SK-N-SH (cell line): Measurements from ENCODE around the gene CHST3. TPM values are rescaled to one million over a fixed set of nuclear protein-coding genes. Genes with fewer than 3 reads are reported as not detected.
A peak's percentile ranks its signal among the peaks of the same experiment; 100 is the strongest.

Source experiments
- CTCF ChIA-PET: fragments of 300-600, 350-600 bp; formaldehyde crosslinking; extraction: SDS; loops from one replicate; lab custom pipeline; 2021; lab: Yijun Ruan, JAX
- POLR2A ChIA-PET: fragments of 350-600 bp; sonication (Branson Sonifier 250); formaldehyde crosslinking; extraction: SDS; loops from one replicate; lab custom pipeline; 2020; ENCODE audit warnings: antibody characterized with exemption, inconsistent platforms; lab: Yijun Ruan, JAX
- DNase-seq: peaks from one replicate; pipeline ENCODE4 v3.0.0; 2012
- H2AFZ ChIP-seq: fragments of 200-600 bp; sonication (generic); 2 replicates; pipeline ENCODE4 v1.8.1; 2016; ENCODE audit warnings: antibody characterized with exemption, mild to moderate bottlenecking, low read depth
- H3F3A ChIP-seq: fragments of 200-600 bp; sonication (generic); replicated peaks from 2 replicates; pipeline ENCODE3; 2016; ENCODE audit warnings: antibody characterized with exemption, mild to moderate bottlenecking; ENCODE audit not compliant: insufficient read depth
- H3K27ac ChIP-seq, 2 experiments: fragments of 200-500 bp in 1 of 2; fragments of 200-600 bp in 1 of 2; sonication (Bioruptor generic) in 1 of 2; sonication (generic), shearing (Covaris generic) in 1 of 2; 2 replicates each; pipeline versions ENCODE4 v1.5.1 to v1.6.1; 2014 to 2016; ENCODE audit warnings: low read depth in 2 of 2, inconsistent platforms in 1 of 2, low read length in 1 of 2, mild to moderate bottlenecking in 1 of 2, mixed read lengths in 1 of 2
- H3K27me3 ChIP-seq: fragments of 200-600 bp; sonication (generic), shearing (Covaris generic); 2 replicates; pipeline ENCODE4 v1.6.1; 2016; ENCODE audit warnings: mixed run types; ENCODE audit not compliant: insufficient read depth
- H3K36me3 ChIP-seq, 2 experiments: fragments of 200-500 bp in 1 of 2; fragments of 200-600 bp in 1 of 2; sonication (Bioruptor generic) in 1 of 2; sonication (generic) in 1 of 2; replicated peaks in 1 of 2; 2 replicates each; pipeline versions ENCODE3 to v1.5.1; 2014 to 2016; ENCODE audit warnings: low read length in 1 of 2, mild to moderate bottlenecking in 1 of 2; ENCODE audit not compliant: insufficient read depth in 2 of 2, control insufficient read depth in 1 of 2
- H3K4me1 ChIP-seq, 2 experiments: fragments of 200-500 bp in 1 of 2; fragments of 200-600 bp in 1 of 2; sonication (Bioruptor generic) in 1 of 2; sonication (generic), shearing (Covaris generic) in 1 of 2; 2 replicates each; pipeline versions ENCODE4 v1.5.1 to v1.6.1; 2014 to 2016; ENCODE audit warnings: low read depth in 1 of 2, low read length in 1 of 2, mixed run types in 1 of 2; ENCODE audit not compliant: insufficient read depth in 2 of 2, control insufficient read depth in 1 of 2
- H3K4me2 ChIP-seq: fragments of 200-600 bp; sonication (generic), shearing (Covaris generic); 2 replicates; pipeline ENCODE4 v1.6.1; 2017; ENCODE audit warnings: mixed run types
- H3K4me3 ChIP-seq, 2 experiments: fragments of 200-500 bp in 1 of 2; fragments of 200-600 bp in 1 of 2; sonication (Bioruptor generic) in 1 of 2; sonication (generic), shearing (Covaris generic) in 1 of 2; 2 replicates each; pipeline versions ENCODE4 v1.5.1 to v1.8.1; 2014 to 2016; ENCODE audit warnings: low read depth in 2 of 2, inconsistent platforms in 1 of 2, low read length in 1 of 2, mild to moderate bottlenecking in 1 of 2, mixed read lengths in 1 of 2, moderate library complexity in 1 of 2
- H3K79me2 ChIP-seq: fragments of 200-600 bp; sonication (generic); 2 replicates; pipeline ENCODE4 v1.8.1; 2017; ENCODE audit warnings: mild to moderate bottlenecking; ENCODE audit not compliant: insufficient read depth
- H3K9ac ChIP-seq: fragments of 200-600 bp; sonication (generic); 2 replicates; pipeline ENCODE4 v1.6.1; 2017; ENCODE audit warnings: mixed run types
- H3K9me2 ChIP-seq: fragments of 200-600 bp; sonication (generic); 2 replicates; pipeline ENCODE4 v1.6.1; 2017; ENCODE audit warnings: mixed run types
- H3K9me3 ChIP-seq: fragments of 200-600 bp; sonication (generic); 2 replicates; pipeline ENCODE4 v1.6.1; 2017; ENCODE audit warnings: mixed run types, mild to moderate bottlenecking, moderate library complexity
- H4K20me1 ChIP-seq: fragments of 200-600 bp; sonication (generic); 2 replicates; pipeline ENCODE4 v1.6.1; 2017; ENCODE audit warnings: mild to moderate bottlenecking, mixed run types; ENCODE audit not compliant: insufficient read depth
- CTCF ChIP-seq: fragments of 200-600 bp; sonication (generic); IDR thresholded peaks from 2 replicates; pipeline ENCODE4 v1.6.1; 2017; ENCODE audit warnings: antibody characterized with exemption, mild to moderate bottlenecking, moderate library complexity
- EZH2phosphoT487 ChIP-seq: fragments of 200-600 bp; sonication (generic); IDR thresholded peaks from 2 replicates; pipeline ENCODE4 v1.6.1; 2017; ENCODE audit warnings: low read depth, mixed run types, mild to moderate bottlenecking, antibody characterized with exemption, moderate library complexity, borderline replicate concordance
- FOSL2 ChIP-seq: IDR thresholded peaks from 2 replicates; pipeline ENCODE4 v1.4.0; 2012; ENCODE audit warnings: low read depth, mild to moderate bottlenecking, moderate library complexity, borderline replicate concordance
- FOXM1 ChIP-seq: IDR thresholded peaks from 2 replicates; pipeline ENCODE4 v1.4.0; 2012; ENCODE audit warnings: low read depth, mild to moderate bottlenecking
- GABPA ChIP-seq: IDR thresholded peaks from 2 replicates; pipeline ENCODE4 v1.4.0; 2012; ENCODE audit warnings: low read depth, mild to moderate bottlenecking
- IRF3 ChIP-seq: fragments of 150-350 bp; IDR thresholded peaks from 2 replicates; pipeline ENCODE4 v1.6.1; 2016; ENCODE audit warnings: mild to moderate bottlenecking, low read depth, low read length
- JUND ChIP-seq: IDR thresholded peaks from 2 replicates; pipeline ENCODE4 v1.4.0; 2012
- NRF1 ChIP-seq: IDR thresholded peaks from 2 replicates; pipeline ENCODE4 v1.6.1; 2012; ENCODE audit warnings: low read depth, mild to moderate bottlenecking, low read length
- PBX3 ChIP-seq: IDR thresholded peaks from 2 replicates; pipeline ENCODE4; 2012
- RAD21 ChIP-seq: IDR thresholded peaks from 2 replicates; pipeline ENCODE4 v1.6.1; 2012; ENCODE audit warnings: mild to moderate bottlenecking, low read length
- REST ChIP-seq: IDR thresholded peaks from 2 replicates; pipeline ENCODE4 v1.6.1; 2012; ENCODE audit warnings: mild to moderate bottlenecking, low read depth, low read length, moderate library complexity
- TAF1 ChIP-seq: IDR thresholded peaks from 2 replicates; pipeline ENCODE4 v1.6.1; 2012; ENCODE audit warnings: low read depth, mild to moderate bottlenecking, low read length, moderate library complexity, borderline replicate concordance
- TCF12 ChIP-seq: IDR thresholded peaks from 2 replicates; pipeline ENCODE4 v1.4.0; 2012
- USF2 ChIP-seq: fragments of 150-350 bp; IDR thresholded peaks from 2 replicates; pipeline ENCODE4 v1.6.1; 2017; ENCODE audit warnings: antibody characterized with exemption, low read length, low read depth, borderline replicate concordance
- WGBS: methylation state at CpG from one replicate; pipeline ENCODE4 v1.1.6; 2017; ENCODE audit warnings: low lambda C conversion rate; 5-methylcytosine and 5-hydroxymethylcytosine counted together
- polyA plus RNA-seq, 3 experiments: library from polyadenylated mRNA; depleted of rRNA; stranded (reverse); fragments of >200 nt; gene quantifications; 2 replicates each; pipeline ENCODE4 v1.2.3, GENCODE V29; 2012

CHST3 gene
- polyA plus RNA-seq, 1 of the 3 experiments (the other 2 are of a cell fraction) = 6.0 TPM

GRCh38 chr10:71963351-71964097 is 671 bp upstream of the CHST3 start:
- H3K4me2 ChIP-seq = peak overlapping the region; percentile 100
- H3K4me3 ChIP-seq = peak overlapping the region; percentile 75 to 99
- H3K9me2 ChIP-seq = no peaks in the 10 kb centered on the region
- DNase-seq = no peak
- H3K9ac ChIP-seq = peak overlapping the region; percentile 81; the same call in 1 of the 2 replicates
- no peaks in the 10 kb centered on the region for H3K9me3 ChIP-seq
- H3K27me3 ChIP-seq = no peaks in the 10 kb centered on the region
- H3F3A ChIP-seq = peaks cover 7% of the 10 kb centered on the region
- POLR2A ChIA-PET = interaction anchor here (1.0 to 1.6 kb wide), 2 partner anchors 35 to 60 kb away, joined by 4 to 10 read pairs; no protein-coding TSS in a partner anchor
- CTCF ChIA-PET = interaction anchor here (0.9 to 5.6 kb wide), 4 partner anchors 8 to 284 kb away, joined by 3 to 31 read pairs (median 20); no protein-coding TSS in a partner anchor
- H3K27ac ChIP-seq = 0 out of 4 replicates have a peak overlapping the region, but pooled peaks of 1 of the 2 experiments have one; percentile 32
- H3K4me1 ChIP-seq = peaks cover 18 to 20% of the 10 kb centered on the region in 2 experiments; a peak in 3 of 4 replicates
- peak overlapping the region; percentile 83; the same call in 1 of the 2 replicates for H2AFZ ChIP-seq
- H4K20me1 ChIP-seq = peaks cover 3% of the 10 kb centered on the region
- no peak for TF ChIP-seq FOXM1
- TF ChIP-seq TCF12 = no peak
- TF ChIP-seq PBX3 = no peak
- no peak for TF ChIP-seq JUND
- TF ChIP-seq EZH2phosphoT487 = no peak
- TF ChIP-seq IRF3 = no peak
- no peak for TF ChIP-seq CTCF
- no peak for TF ChIP-seq FOSL2
- TF ChIP-seq, all 33 proteins: peak for 0
- 96% methylated on average over 23 of the region's 42 CpGs for WGBS
- Histone ChIP-seq H3K79me2 (peaks cover 39% of the 10 kb centered on the region), H3K36me3 (no peaks in the 10 kb centered on the region)

GRCh38 chr10:71964743-71965515 is 734 bp downstream of the CHST3 start:
- POLR2A ChIA-PET = interaction anchor here (1.6 kb wide), 1 partner anchor 34 kb away, joined by 10 read pairs; no protein-coding TSS in a partner anchor
- TF ChIP-seq USF2 = no peak
- peak; percentile 32; the same call in 1 of the 2 replicates for TF ChIP-seq TAF1
- no peak for TF ChIP-seq RAD21
- peak; percentile 20; the same call in 1 of the 2 replicates for TF ChIP-seq FOSL2
- no peak for TF ChIP-seq REST
- 0 out of 2 replicates have a peak, but pooled peaks have one; percentile 31 for TF ChIP-seq NRF1
- TF ChIP-seq GABPA = no peak

More at GRCh38 chr10:71964743-71965515, 734 bp downstream of the CHST3 start:
- WGBS = 0% methylated on average over 22 of the region's 48 CpGs
- Histone ChIP-seq H2AFZ (peak overlapping the region; percentile 83; the same call in 1 of the 2 replicates), H3K4me3 (peak overlapping the region; percentile 75 to 99), H4K20me1 (peaks cover 13% of the 10 kb centered on the region), H3K9me3 (no peaks in the 10 kb centered on the region), H3K79me2 (peaks cover 53% of the 10 kb centered on the region), H3K9ac (peak overlapping the region; percentile 81), H3K4me1 (peaks cover 18 to 25% of the 10 kb centered on the region in 2 experiments; a peak in 3 of 4 replicates), H3K9me2 (no peaks in the 10 kb centered on the region), H3K27ac (peak overlapping the region; percentile 8 to 32; a peak in 3 of 4 replicates), H3K36me3 (no peaks in the 10 kb centered on the region), H3K27me3 (no peaks in the 10 kb centered on the region), H3K4me2 (peak overlapping the region; percentile 100), H3F3A (peaks cover 9% of the 10 kb centered on the region)
- CTCF ChIA-PET = interaction anchor here (0.6 to 5.6 kb wide), 7 partner anchors 10 to 84 kb away, joined by 3 to 31 read pairs (median 4); no protein-coding TSS in a partner anchor
- DNase-seq = peak; percentile 73
